ENCODE data around the gene VASH2.
"Not testable (repeated sequence)": the region's sequence is repeated elsewhere in the genome, so short reads cannot be mapped to it uniquely, and the experiment has no call there.

Gene VASH2

DNA sequence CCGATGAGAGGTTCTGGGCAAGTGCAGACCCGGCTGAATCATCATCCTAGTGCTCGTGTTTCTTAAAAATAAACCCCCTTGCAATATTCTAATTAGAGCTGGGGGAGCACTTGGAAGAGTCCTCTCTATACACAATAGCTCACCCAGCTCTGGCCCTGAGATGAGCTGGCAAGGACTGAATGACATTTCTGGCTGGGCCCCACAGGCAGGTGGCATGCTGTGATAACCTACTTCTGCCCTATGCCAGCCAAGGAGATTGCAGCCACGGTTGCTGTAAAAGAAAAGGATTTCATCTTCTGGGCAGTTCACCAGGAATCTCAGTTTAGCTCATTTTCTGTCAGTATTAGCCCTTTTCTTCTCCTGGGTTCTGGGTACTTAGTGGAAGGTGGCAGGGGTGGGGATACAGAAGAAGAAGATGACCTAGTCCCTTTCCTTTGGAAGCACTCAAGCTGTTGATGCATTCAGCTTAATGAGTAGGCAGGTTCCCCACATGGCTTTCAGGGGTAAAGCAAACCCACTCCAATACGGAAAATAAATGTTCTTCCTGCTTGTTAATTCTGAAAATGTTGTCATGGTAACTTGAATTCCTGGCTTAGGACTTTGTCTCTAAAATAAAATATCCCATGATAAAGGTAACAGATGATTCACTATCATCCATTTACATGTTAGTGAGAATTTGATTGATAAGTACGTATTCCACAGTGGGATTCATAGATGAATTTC, 32.2 kb downstream of the VASH2 start:
- no peak for DNase-seq

DNA sequence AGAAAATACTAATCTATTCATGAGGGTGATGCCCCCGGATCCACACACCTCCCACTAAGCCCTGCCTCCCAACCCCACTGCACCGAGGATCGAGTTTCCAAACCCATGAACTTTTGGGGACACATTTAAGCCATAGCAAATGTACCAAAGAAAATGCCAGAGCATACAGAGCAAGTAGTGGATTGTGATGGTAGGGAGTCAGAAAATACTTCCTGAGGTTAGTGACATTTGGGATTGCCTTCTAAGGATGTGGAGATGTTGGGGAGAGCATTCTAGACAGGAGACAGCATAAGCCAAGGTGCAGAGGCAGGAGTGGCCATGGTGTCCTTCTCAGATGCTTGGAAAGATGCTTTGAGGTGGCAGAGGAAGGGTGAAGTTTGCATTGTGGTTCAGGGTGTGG, 33.1 kb downstream of the VASH2 start:
- no peak for DNase-seq

DNA sequence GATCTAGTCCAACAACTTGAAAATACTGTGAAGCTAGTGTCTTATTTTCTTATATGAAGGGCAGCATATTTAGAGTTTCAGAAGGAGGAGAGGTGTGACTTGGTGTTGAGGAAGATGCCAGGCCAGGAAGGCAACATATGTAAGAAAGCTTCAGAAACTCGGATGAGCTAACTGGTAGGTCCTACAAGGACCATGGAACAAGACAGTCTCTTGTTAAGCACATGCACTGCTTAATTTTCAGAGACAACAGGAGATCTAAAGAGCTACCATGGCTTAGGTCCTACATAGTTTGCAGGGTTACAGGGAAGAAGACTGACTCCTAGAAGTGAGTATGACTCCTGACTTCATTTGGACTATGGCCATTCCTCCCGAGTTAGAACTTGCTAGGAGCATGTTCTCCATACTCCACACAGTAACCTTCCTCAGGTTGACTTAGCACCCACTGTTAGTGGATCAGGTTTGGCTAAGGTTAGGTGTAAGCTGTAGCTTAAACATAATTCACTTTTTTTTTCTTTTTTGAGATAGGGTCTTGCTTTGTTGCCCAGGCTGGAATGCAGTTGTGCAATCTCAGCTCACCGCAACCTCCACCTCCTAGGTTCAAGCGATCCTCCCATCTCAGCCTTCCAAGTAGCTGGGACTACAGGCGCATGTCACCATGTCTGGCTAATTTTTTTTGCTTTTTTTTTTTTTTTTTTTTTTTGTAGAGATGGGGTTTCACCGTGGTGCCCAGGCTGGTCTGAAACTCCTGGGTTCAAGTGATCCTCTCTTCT, 34.4 kb downstream of the VASH2 start:
- no peak for DNase-seq

DNA sequence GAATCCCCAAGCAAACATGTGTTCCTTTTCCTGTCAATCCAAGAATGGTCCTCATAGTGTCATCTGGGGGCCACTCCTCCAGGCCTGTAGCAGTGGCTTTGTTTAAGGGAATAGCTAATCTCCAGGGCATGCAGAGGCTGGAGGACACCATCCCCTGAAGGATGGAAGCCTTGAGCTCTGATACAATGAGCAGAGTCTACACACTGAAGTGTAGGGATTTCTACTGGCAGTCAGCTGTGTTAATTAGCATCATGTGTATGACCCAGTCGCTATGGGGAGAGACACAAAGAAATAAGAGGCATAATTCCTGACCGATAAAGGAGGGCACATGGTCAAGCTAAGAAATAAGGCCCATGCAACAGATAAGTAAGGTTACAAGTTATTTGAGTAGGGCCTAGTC, 36.2 kb downstream of the VASH2 start:
- DNase-seq = no peak

DNA sequence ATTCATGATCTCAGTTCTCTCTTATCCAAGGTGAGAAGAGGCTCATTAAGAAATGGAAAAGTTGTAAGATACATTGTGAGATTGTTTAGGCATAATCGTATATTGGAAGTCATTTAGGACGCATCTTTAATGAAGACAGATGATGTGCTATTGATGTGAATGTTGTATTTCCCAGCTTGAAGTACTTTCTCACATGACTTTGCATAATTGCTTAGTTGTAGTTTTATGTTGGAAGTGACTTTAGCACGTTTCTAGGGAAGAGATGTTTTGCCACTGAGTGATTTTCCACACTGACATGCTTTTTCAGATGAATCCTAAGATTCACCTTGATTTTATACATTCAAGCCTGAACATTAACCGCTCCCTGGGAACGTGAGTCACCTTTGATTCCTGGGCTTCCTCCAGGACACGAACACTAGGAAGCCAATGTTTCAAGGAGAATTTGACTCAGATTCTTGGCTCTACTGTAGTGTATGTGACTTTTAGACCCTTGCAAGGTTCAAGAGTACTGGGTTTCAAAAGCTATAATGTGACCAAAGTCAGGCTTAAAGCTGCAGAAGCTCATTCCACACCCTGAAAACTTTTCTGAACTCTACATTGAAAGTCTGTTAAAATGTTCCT, 37.5 kb downstream of the VASH2 start:
- no peak for DNase-seq

DNA sequence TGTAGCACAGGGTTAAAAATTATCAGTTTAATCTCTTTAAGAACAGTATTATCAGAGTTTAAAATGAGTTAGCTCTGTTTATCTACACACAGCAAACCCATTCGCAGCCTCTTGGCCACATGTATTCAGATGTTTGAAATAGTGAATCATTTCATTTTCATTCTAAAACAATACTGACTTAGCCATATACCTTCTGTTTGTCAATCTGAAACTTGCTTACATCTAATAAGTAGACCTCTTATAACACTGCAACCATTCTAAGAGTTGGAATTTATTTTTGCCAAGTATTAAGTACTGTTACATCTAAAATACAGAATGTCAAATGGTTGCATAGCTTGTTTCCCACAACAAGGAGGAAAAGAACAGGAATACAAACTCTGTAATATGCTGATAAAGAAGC, 39.9 kb downstream of the VASH2 start:
- DNase-seq = no peak

DNA sequence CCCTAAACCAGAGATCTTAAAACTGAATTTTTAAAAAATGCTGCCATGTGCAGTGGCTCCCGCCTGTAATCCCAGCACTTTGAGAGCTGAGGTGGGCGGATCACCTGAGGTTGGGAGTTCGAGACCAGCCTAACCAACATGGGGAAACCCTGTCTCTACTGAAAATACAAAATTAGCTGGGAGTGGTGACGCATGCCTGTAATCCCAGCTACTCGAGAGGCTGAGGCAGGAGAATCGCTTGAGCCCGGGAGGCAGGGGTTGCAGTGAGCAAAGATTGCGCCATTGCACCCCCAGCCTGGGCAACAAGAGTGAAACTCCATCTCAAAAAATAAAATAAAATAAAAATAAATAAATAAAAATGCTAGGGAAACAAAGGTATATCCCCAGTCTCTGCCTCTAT, 43.6 kb downstream of the VASH2 start:
- DNase-seq = not testable (repeated sequence)

DNA sequence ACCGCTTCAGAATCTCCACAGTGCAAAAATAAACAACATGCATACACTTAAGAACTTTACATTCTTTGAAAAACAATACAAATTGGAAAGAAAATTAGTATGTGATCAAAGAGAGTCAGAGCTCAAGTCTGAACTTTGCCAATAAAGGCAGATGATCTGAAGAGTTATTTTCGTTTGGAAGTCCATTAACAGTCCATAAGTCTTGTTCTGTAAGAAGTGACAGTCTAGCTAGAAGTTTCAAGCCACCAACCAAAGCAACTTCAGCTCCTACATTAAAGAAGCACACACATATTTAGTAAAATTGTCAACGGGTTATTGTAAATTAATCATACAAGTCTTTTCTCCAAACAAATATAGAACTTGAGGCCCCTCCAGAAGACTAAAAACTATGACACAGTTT, 44.6 kb downstream of the VASH2 start:
- DNase-seq = no peak

DNA sequence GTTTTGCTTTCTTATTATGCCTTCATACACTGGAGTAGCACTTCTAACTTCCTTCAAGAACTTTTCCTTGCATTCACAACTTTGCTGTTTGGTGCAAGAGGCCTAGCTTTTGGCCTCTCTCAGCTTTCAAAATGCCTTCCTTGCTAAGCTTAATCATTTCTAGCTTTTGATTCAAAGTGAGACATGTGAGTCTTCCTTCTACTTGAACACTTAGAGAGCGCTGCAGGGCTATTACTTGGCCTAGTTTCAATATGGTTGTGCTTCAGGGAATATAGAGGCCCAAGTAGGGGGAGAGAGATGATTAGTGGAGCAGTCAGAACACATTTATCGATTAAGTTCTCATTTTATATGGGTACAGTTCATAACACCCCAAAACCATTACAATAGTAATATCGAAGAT, 52.9 kb downstream of the VASH2 start:
- peak in 1 of 2 experiments; percentile 22 for DNase-seq

DNA sequence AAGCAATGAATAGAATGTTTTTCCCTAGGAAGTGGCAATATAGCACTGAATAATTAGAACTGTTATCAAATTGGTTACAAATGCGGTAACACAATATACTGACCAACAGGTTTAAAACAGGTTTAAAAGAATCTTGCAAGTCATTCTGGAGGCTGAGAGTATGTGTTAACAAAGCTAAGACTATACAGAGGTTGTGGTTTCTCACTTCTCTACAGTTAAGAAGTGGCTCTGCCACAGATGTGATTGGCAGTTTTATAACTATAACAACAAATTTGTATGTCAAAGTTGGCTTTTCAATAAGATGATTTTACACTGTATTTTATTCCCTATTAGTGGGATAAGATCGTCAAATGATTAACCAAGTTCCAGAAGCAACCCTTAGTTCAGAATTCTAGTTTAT, 58.2 kb downstream of the VASH2 start:
- no peak for DNase-seq

DNA sequence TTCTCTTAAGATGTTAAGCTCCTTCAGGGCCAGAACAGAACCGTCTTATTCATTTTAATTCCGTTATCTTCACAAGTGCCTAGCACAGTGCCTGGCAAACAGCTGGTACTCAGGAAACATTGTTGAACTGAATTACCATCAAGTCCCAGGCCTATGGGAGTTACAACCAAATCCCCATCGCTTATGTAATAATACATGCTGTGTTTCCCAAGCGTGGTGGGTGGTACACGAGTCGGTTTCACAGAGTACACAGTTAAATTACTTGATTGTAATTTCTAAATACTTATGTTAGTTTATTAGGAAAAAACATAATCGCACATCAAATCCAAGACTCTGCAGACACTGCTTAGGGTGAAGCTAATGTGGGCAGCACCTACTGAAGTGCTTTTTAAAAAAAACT, 64.3 kb downstream of the VASH2 start:
- peak in 1 of 2 experiments; percentile 16 for DNase-seq

DNA sequence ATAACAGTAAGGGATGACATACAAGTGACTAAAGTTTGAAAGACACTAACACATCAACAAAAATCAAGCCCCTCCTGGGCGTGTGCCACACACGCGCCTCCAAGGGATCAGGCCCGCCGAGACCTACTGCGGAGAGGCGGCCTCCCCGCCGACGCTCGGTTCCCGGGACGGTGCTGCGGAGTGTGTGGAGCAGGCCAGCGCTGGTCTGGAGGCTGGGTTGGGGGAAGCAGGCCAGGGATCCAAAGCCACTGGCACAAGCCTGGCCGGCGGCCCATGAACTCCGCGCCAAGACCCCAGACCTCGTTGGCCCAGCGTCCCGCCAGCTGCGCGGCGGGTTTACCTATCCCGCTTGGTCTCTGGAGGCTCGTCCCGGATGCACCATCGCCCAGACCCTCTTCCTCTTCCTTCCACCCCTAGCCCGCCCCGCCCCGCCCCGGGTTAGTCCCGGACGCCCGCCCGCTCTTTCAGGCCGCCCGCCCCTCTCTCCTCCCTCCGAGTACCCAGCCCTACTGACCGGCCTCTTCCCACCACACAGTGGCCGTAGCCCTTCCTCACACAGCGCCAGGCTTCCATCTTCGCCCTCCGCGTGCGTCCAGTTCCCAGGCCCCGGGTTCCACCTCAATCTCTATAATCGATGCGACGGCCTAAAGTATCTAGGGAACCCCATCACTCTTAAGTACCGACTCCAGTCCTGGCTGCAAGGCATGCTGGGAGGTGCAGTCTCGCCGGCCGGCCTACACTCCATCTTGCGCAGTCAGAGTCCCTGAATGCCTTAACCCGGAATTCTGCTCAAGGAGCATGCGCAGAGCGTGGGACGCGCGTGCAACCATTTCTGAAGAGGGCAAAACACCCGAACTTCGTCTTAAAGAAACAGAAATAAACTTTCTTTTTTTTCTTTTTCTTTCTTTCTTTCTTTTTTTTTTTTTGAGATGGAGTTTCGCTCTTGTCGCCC, 65.0 kb downstream of the VASH2 start, which contains the start of gene ANGEL2:
TSS of gene ANGEL2 (minus strand) at position 769 of the 952 bp plus-strand sequence. CDS start at position 573, 196 bp downstream.
- DNase-seq = peak; percentile 95 to 96

DNA sequence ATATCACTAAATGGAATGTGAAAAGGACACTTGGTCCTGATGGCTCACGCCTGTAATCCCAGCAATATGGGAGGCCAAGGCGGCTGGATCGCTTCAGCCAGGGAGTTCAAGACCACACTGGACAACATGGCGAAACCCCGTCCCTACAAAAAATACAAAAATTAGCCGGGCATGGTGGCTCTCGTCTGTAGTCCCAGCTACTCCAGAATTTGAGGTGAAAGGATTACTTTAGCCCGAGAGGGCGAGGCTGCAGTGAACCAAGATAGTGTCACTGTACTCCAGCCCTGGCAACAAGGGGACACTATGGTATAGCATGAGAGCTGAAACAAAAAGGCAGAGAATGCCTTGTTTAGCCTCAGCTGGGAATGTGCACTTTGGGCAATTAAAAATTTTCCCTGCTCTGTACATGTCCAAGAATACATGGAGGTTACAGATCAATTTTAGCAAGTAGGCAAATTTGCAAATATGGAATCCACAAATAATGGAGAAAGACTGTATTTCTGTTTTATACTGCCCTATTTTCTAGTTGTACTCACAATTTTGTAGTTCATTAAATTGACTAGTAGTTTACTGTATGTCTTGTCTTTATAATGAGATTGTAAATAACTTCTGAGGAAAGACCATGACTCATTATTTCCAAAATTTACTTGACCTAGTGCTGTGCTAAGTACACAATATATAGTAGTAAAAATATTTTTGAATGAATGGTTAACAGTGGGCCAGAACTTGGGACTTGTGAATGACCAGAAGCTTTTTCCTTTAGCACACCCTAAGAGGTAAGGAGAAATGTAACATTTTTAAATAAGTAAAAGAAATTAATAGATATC, 67.3 kb downstream of the VASH2 start:
- DNase-seq = no peak

DNA sequence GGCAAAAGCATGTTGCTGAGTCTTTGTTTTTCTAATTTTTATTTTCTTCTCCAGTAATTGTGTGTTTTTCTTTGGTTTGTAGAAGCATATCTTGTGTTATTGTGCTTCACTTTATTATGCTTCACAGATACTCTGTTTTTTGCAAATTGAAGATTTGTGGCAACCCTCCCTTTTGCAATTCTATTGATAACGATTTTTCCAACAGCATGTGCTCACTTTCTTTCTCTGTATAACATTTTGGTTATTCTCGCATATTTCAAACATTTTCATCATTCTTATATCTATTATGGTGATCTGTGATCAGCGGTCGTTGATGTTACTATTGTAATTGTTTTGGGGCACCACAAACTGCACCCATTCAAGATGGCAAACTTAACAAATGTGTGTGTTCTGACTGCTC, 69.1 kb downstream of the VASH2 start:
- no peak for DNase-seq

DNA sequence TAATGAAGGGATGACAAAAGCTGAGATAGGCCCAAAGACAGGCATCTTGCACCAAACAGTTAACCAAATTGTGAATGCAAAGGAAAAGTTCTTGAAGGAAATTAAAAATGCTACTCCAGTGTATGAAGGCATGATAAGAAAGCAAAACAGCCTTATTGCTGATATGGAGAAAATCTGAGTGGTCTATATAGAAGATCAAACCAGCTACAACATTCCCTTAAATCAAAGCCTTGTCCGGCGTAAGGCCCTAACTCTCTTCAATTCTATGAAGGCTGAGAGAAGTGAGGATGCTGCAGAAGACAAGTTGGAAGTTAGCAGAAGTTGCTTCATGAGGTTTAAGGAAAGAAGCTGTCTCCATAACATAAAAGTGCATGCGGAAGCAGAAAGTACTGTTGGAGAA, 69.7 kb downstream of the VASH2 start:
- no peak for DNase-seq

DNA sequence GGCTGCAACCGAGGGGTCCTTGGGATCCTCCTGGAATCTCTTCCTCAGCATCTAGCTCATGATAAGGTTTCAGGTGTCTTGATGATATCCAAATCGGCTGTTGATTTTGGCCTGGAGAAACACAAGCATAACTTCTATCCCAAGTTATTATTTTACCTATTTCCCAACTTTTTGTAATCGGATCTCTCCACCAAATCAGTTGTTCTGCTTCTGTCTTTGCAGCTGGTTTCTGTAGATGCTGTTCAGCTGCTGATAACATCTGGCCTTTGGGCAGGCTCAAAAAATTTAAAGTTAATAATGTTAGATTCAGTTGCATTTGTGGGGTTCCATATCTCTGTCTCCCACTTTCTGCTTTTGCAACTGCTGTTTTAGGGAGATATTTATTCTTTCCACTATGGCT, 76.7 kb downstream of the VASH2 start:
- DNase-seq = not testable (repeated sequence)

DNA sequence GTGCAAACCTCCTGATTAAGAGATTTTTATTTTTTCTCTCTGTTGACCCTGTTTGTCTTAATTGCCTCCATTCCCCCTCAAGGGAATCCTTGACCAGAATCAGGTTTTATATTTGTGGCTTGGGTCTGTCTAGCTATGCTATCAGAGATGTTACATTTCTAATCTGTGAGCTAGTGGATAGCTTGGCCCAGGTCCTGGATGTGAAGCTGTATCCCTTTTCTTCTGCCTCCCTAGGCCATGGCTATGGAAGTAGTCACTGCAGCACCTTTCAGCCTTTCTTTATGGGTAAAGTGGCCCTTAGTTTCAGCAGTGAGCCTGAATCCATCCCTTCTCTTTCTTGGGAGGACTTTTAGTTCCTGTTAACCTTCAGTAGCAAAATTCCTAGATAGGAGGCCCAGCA, 82.3 kb downstream of the VASH2 start:
- DNase-seq = no peak

DNA sequence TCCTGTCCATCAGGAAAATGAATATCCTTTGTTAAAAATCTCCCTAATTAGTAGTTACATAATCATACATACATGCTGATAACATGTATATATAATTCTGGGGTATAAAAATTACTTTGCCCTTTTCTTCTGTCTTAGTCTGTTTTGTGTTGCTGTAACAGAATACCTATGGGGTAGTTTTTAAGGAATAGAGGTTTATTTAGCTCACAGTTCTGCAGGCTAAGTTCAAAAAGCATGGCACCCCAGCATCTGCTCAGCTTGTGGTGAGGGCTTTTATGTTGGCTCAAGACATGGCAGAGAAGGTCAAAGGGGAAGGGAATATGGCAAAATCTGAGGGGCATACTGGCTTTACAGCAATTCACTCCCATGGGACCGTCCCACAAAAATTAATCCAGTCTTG, 84.4 kb downstream of the VASH2 start:
- DNase-seq = no peak

DNA sequence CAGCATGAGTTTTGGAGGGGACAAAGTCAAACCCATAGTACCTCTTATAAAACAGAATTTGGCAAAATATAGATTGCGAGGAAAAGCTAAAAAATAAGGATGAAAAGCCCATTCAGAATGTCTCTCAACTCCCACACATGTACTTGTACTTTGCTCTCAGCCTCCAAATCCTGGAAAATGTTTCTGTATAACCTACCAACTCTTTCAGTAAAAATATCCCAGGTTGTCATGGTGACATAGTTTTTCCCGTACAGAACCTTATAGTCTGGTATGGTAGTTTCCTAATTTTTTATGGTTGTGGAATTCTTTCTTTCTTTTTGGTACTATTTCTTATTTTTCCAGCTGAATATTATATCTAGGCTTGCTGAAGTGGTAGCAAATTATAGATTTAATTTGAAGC, 85.2 kb downstream of the VASH2 start:
- DNase-seq = no peak

All from activated CD4-positive, alpha-beta T cell treated with anti-CD3 and anti-CD28 coated beads, Interleukin-2, amount 50 U/mL, for 48 hours (primary cell).